ENCODE data around the gene SNRNP200. TPM values are rescaled to one million over a fixed set of nuclear protein-coding genes. Genes with fewer than 3 reads are reported as not detected.

Gene SNRNP200
- total and polyA plus RNA-seq, 8 donors: 31.2 to 184 (median 78.5) TPM

DNA sequence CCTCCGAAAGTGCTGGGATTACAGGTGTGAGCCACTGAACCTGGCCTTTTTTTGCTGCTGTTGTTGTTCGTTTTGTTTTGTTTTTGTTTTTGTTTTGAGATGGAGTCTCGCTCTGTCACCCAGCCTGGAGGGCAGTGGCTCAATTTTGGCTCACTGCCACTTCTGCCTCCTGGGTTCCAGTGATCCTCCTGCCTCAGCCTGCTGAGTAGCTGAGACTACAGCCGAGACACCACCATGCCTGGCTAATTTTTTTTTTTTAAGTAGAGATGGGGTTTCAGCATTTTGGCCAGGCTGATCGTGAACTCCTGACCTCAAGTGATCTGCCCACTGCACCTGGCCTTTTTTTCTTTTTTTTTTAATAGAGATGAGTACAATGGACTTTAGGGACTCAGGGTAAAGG, 61.5 kb downstream of the SNRNP200 start:
- TF ChIP-seq POLR2AphosphoS5 (IDR thresholded peaks at IDR 0.05) (no peak), EP300 (IDR thresholded peaks at IDR 0.05) (no peak), POLR2A (IDR thresholded peaks at IDR 0.05) (no peak)
- TF ChIP-seq, protein P1, sequence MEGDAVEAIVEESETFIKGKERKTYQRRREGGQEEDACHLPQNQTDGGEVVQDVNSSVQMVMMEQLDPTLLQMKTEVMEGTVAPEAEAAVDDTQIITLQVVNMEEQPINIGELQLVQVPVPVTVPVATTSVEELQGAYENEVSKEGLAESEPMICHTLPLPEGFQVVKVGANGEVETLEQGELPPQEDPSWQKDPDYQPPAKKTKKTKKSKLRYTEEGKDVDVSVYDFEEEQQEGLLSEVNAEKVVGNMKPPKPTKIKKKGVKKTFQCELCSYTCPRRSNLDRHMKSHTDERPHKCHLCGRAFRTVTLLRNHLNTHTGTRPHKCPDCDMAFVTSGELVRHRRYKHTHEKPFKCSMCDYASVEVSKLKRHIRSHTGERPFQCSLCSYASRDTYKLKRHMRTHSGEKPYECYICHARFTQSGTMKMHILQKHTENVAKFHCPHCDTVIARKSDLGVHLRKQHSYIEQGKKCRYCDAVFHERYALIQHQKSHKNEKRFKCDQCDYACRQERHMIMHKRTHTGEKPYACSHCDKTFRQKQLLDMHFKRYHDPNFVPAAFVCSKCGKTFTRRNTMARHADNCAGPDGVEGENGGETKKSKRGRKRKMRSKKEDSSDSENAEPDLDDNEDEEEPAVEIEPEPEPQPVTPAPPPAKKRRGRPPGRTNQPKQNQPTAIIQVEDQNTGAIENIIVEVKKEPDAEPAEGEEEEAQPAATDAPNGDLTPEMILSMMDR (IDR thresholded peaks at IDR 0.05): no peak
- H3K27ac ChIP-seq: no peak overlapping the region
- no peak for DNase-seq
- WGBS, 5 donors: 87 to 96% (median 94%) methylated on average over 5 of the region's 5 CpGs
- intact Hi-C loops (cut with DNase I; ENCODE audit: low total_unique reads): no loop called here
- no peaks in the 10 kb centered on the region for H3K27me3 ChIP-seq
- no peaks in the 10 kb centered on the region for H3K9me3 ChIP-seq
- peaks cover 0 to 43% (median 3%) of the 10 kb centered on the region in 4 donors for H3K4me1 ChIP-seq
- H3K36me3 ChIP-seq: peaks cover 0 to 23% (median 11%) of the 10 kb centered on the region in 4 donors
- no peak overlapping the region for H3K4me3 ChIP-seq

GRCh38 chr2:96241900-96242611, 63.3 kb downstream of the SNRNP200 start:
- Histone ChIP-seq H3K36me3 (peaks cover 0 to 25% (median 16%) of the 10 kb centered on the region in 4 donors), H3K4me3 (no peak overlapping the region), H3K9me3 (no peaks in the 10 kb centered on the region), H3K4me1 (peaks cover 0 to 30% (median 3%) of the 10 kb centered on the region in 4 donors), H3K27me3 (no peaks in the 10 kb centered on the region), H3K27ac (peak overlapping the region; percentile 47 to 84 (median 71))
- intact Hi-C loops (cut with DNase I; ENCODE audit: low total_unique reads): no loop called here
- TF ChIP-seq POLR2AphosphoS5 (IDR thresholded peaks at IDR 0.05): peak in 2 of 3 donors; percentile 46 to 52
- TF ChIP-seq EP300 (IDR thresholded peaks at IDR 0.05): no peak
- no peak for TF ChIP-seq POLR2A (IDR thresholded peaks at IDR 0.05)
- WGBS, 5 donors: 70 to 81% (median 72%) methylated on average over 5 of the region's 5 CpGs
- DNase-seq: peak; percentile 34 to 67

- H3K27me3 ChIP-seq: no peaks in the 10 kb centered on the region
- H3K4me1 ChIP-seq: peaks cover 0 to 22% (median 3%) of the 10 kb centered on the region in 4 donors
- 77 to 100% (median 92%) methylated on average over 1 to 2 of the region's 2 CpGs for WGBS, 5 donors
- TF ChIP-seq, protein P1 (IDR thresholded peaks at IDR 0.05): no peak
- TF ChIP-seq EP300 (IDR thresholded peaks at IDR 0.05) (no peak), POLR2A (IDR thresholded peaks at IDR 0.05) (no peak), POLR2AphosphoS5 (IDR thresholded peaks at IDR 0.05) (no peak)
- no peak overlapping the region for H3K4me3 ChIP-seq
- intact Hi-C loops (cut with DNase I; ENCODE audit: low total_unique reads): no loop called here
- DNase-seq: no peak
- peaks cover 0 to 25% (median 16%) of the 10 kb centered on the region in 4 donors for H3K36me3 ChIP-seq
- no peaks in the 10 kb centered on the region for H3K9me3 ChIP-seq
- peak overlapping the region in 2 of 5 donors; percentile 79 to 84 for H3K27ac ChIP-seq
Measured at GRCh38 chr2:96241227-96241626, 64.1 kb downstream of the SNRNP200 start.

DNA sequence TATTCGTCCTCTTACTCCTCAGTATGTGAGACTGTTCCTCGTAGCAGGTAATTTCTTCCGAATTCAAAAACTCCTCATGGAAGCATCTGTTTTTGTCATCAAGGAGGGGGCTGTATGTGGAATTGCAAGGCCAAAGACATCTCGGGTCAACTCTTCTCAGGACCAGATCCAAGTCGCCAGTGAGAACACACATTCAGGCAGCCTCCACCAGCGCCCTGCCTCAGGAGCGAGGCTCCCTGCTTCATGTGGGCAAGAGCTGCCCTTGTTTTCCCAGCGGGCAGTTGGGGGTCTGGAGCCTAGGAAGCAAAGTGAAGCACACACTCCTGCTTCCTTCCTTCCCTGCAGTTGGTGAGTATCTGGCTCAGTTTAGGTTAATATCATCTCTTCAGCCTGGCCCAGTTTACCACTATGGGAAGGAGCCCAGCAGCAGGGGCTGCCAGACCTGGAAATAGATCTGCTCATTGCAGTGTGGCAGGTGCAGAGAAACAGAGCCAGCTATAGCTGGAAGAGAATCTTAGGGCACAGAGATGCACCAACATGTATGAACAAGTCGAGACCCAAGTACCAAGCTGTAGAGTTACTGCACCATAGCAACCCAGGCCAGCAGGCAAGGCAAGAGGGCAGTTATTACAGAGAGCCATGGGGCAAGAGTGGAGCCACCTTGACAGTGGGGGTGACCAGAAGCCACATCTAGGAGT, 64.9 kb downstream of the SNRNP200 start:
- H3K27ac ChIP-seq: peak overlapping the region in 1 of 5 donors; percentile 79
- H3K27me3 ChIP-seq: no peaks in the 10 kb centered on the region
- no peak overlapping the region for H3K4me3 ChIP-seq
- H3K4me1 ChIP-seq: peaks cover 0 to 17% (median 3%) of the 10 kb centered on the region in 4 donors
- intact Hi-C loops (cut with DNase I; ENCODE audit: low total_unique reads): no loop called here
- DNase-seq: no peak
- H3K9me3 ChIP-seq: no peaks in the 10 kb centered on the region
- TF ChIP-seq POLR2AphosphoS5 (IDR thresholded peaks at IDR 0.05): no peak
- no peak for TF ChIP-seq EP300 (IDR thresholded peaks at IDR 0.05)
- H3K36me3 ChIP-seq: peaks cover 0 to 25% (median 16%) of the 10 kb centered on the region in 4 donors
- 89 to 96% (median 95%) methylated on average over 9 of the region's 9 CpGs for WGBS, 5 donors

- H3K36me3 ChIP-seq: peaks cover 0 to 25% (median 16%) of the 10 kb centered on the region in 4 donors
- DNase-seq: no peak
- TF ChIP-seq POLR2AphosphoS5 (IDR thresholded peaks at IDR 0.05) (no peak), POLR2A (IDR thresholded peaks at IDR 0.05) (no peak), EP300 (IDR thresholded peaks at IDR 0.05) (no peak)
- TF ChIP-seq, protein P1 (IDR thresholded peaks at IDR 0.05): no peak
- no peak overlapping the region for H3K4me3 ChIP-seq
- H3K9me3 ChIP-seq: no peaks in the 10 kb centered on the region
- peaks cover 0 to 14% (median 3%) of the 10 kb centered on the region in 4 donors for H3K4me1 ChIP-seq
- 95 to 99% (median 96%) methylated on average over 9 of the region's 9 CpGs for WGBS, 5 donors
- no peaks in the 10 kb centered on the region for H3K27me3 ChIP-seq
- intact Hi-C loops (cut with DNase I; ENCODE audit: low total_unique reads): no loop called here
- H3K27ac ChIP-seq: no peak overlapping the region
Measured at GRCh38 chr2:96239745-96240264, 65.5 kb downstream of the SNRNP200 start.
